CD8-positive, alpha-beta memory T cell (primary cell): Measurements from ENCODE around the gene GUCA1A. TPM values are rescaled to one million over a fixed set of nuclear protein-coding genes. Genes with fewer than 3 reads are reported as not detected.

Source experiments
- CTCF ChIA-PET: fragments of 350-600 bp; sonication (Branson Sonifier 250); formaldehyde crosslinking; loops from one replicate; lab custom pipeline; 2021; ENCODE audit warnings: antibody characterized with exemption; lab: Charles Lee
- POLR2A ChIA-PET: fragments of 350-600 bp; sonication (Branson Sonifier 250); formaldehyde crosslinking; loops from one replicate; lab custom pipeline; 2021; ENCODE audit warnings: antibody characterized with exemption; lab: Charles Lee
- DNase-seq, 5 donors: peaks; one replicate each; pipeline versions ENCODE4 v3.0.0 to v3.0.0-alpha.2; 2020 to 2022; ENCODE audit warnings: mixed read lengths in 1 of 5
- H3K27ac ChIP-seq: one replicate; pipeline ENCODE4 v1.7.0; 2013; ENCODE audit warnings: low read depth, mild to moderate bottlenecking, low read length, moderate library complexity
- H3K27me3 ChIP-seq: 2 replicates; pipeline ENCODE4 v1.7.0; 2013; ENCODE audit warnings: low read length, mild to moderate bottlenecking; ENCODE audit not compliant: insufficient read depth, poor library complexity, severe bottlenecking
- H3K36me3 ChIP-seq: 2 replicates; pipeline ENCODE4 v1.7.0; 2013; ENCODE audit warnings: mild to moderate bottlenecking, low read length, moderate library complexity; ENCODE audit not compliant: insufficient read depth
- H3K4me1 ChIP-seq: 2 replicates; pipeline ENCODE4 v1.7.0; 2013; ENCODE audit warnings: mild to moderate bottlenecking, low read length, moderate library complexity; ENCODE audit not compliant: insufficient read depth
- H3K4me3 ChIP-seq: 2 replicates; pipeline ENCODE4 v1.7.0; 2013; ENCODE audit warnings: mild to moderate bottlenecking, low read length
- H3K9me3 ChIP-seq: 2 replicates; pipeline ENCODE4 v1.7.0; 2013; ENCODE audit warnings: mild to moderate bottlenecking, low read length
- H3K27ac Mint-ChIP-seq, 8 donors: one replicate each; pipeline ENCODE4 v1.8.0; 2020 to 2021; ENCODE audit warnings: mixed read lengths in 8 of 8, mild to moderate bottlenecking in 6 of 8, inconsistent platforms in 3 of 8, moderate library complexity in 3 of 8
- H3K27me3 Mint-ChIP-seq, 2 donors: one replicate each; pipeline ENCODE4 v1.8.0; 2020 to 2021; ENCODE audit warnings: mixed read lengths in 2 of 2, mild to moderate bottlenecking in 1 of 2, moderate library complexity in 1 of 2
- H3K36me3 Mint-ChIP-seq, 3 donors: one replicate each; pipeline ENCODE4 v1.8.0; 2020 to 2021; ENCODE audit warnings: mixed read lengths in 3 of 3, inconsistent platforms in 1 of 3, mild to moderate bottlenecking in 1 of 3
- H3K4me1 Mint-ChIP-seq, 3 donors: one replicate each; pipeline ENCODE4 v1.8.0; 2020 to 2021; ENCODE audit warnings: mixed read lengths in 3 of 3, inconsistent platforms in 1 of 3, mild to moderate bottlenecking in 1 of 3
- H3K4me3 Mint-ChIP-seq, 7 donors: one replicate each; pipeline ENCODE4 v1.8.0; 2020 to 2021; ENCODE audit warnings: mixed read lengths in 7 of 7, mild to moderate bottlenecking in 6 of 7, moderate library complexity in 4 of 7, inconsistent platforms in 2 of 7
- H3K9me3 Mint-ChIP-seq, 5 donors: one replicate each; pipeline ENCODE4 v1.8.0; 2020 to 2022; ENCODE audit warnings: mixed read lengths in 5 of 5, mild to moderate bottlenecking in 3 of 5, moderate library complexity in 2 of 5, inconsistent platforms in 1 of 5
- polyA plus RNA-seq: library from polyadenylated mRNA; unstranded; fragments of 300-500 nt; fragmentation: Illumina TruSeq; gene quantifications from one replicate; pipeline ENCODE4 v1.2.3, GENCODE V29; 2021
- total RNA-seq, 2 experiments: library from RNA; stranded (reverse); gene quantifications; one replicate each; pipeline ENCODE4 v1.2.3, GENCODE V29; 2021

Gene GUCA1A
- total and polyA plus RNA-seq, 3 experiments from 2014 or later = not detected

DNA sequence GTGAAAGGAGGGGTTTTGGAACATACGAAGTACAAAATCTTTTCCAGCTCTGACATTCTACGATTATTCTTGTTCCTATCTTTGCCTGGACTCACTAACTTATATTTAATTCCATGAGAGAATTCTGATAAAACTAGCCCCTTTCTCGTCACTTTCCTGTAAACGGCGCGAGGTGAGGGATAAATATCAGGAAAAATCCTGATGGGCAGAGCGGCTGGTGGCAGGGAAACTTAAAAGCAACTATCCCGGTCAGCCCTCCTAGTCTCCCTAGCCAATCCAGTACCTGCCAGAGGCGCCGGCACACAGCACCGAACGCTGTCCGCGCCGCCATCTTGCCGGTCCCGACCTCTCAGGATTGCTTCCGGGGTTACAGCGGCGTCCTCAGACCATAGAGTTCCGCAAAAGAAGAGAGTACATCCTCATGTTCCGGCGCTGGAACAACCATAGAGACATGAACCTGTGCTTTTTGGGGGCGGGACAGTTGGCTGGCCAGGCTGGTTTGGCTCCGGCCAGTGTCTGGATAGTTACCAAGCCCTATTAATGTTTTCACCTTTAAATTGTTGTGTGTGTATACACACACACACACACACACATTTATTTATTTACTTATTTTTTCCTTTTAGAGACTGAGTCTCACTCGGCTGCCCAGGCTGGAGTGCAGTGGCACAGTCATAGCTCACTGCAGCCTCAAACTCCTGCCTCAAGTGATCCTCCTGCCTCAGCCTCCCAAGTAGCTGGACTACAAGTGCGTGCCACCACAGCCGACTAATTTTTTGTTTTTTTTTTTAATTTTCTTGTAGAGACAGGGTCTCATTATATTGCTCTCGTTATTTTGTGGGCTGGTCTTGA, 44.6 kb downstream of the GUCA1A start, which contains the start of gene MRPS10:
Gene MRPS10 (minus strand): TSS at position 343 of the 849 bp plus-strand sequence. CDS start 12 bp downstream, at position 331.
- peak; percentile 84 to 94 (median 86) for DNase-seq
- Histone ChIP-seq H3K27ac (peak within 1 kb of the TSS; percentile 82), H3K9me3 (no peaks in the 10 kb centered on the region), H3K27me3 (no peaks in the 10 kb centered on the region), H3K36me3 (peaks cover 12% of the 10 kb centered on the region), H3K4me1 (peaks cover 24% of the 10 kb centered on the region), H3K4me3 (peak within 1 kb of the TSS; percentile 99)
- POLR2A ChIA-PET = no interaction called here
- Mint-ChIP-seq H3K4me3 (peak within 1 kb of the TSS; percentile 95 to 100 (median 98)), H3K36me3 (peaks cover 5 to 22% (median 8%) of the 10 kb centered on the region in 3 donors), H3K27ac (peak within 1 kb of the TSS; percentile 72 to 98 (median 96)), H3K4me1 (peaks cover 28 to 38% (median 29%) of the 10 kb centered on the region in 3 donors), H3K27me3 (peaks cover 0 to 2% of the 10 kb centered on the region in 2 donors), H3K9me3 (no peaks in the 10 kb centered on the region)
- CTCF ChIA-PET = interaction anchor here (0.7 to 1.9 kb wide), 8 partner anchors 114 to 508 kb away, joined by 3 to 8 read pairs (median 4); partner anchors contain the start of genes FRS3 and UBR2

DNA sequence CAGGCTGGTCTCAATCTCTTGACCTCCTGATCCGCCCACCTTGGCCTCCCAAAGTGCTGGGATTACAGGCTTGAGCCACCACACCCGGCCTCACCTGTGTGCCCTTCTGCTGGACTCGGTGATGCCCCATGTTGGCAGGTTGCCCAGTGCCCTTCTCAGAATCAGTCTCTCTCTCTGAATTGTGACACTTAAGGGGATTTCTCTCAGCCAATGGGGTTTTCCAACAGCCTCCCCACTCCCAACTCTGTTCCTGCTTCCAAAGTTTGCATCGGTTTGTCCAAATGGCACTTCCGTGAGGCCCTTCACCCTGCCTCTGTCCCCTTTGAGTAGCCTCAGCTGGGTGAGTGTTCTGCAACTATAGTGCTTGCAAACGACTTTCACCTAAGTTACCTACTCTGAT, 47.6 kb downstream of the GUCA1A start:
- Histone ChIP-seq H3K27ac (no peak overlapping the region), H3K36me3 (no peaks in the 10 kb centered on the region), H3K9me3 (no peaks in the 10 kb centered on the region), H3K4me1 (peaks cover 14% of the 10 kb centered on the region), H3K27me3 (no peaks in the 10 kb centered on the region), H3K4me3 (no peak overlapping the region)
- ChIA-PET CTCF (interaction anchor here (1.0 kb wide), 1 partner anchor 435 kb away, joined by 3 read pairs; no protein-coding TSS in a partner anchor), POLR2A (no interaction called here)
- H3K4me1 Mint-ChIP-seq = peaks cover 16 to 26% (median 19%) of the 10 kb centered on the region in 3 donors
- DNase-seq = no peak
- H3K27me3 Mint-ChIP-seq = peaks cover 0 to 2% of the 10 kb centered on the region in 2 donors
- no peak overlapping the region for H3K27ac Mint-ChIP-seq
- peak overlapping the region in 1 of 7 donors; percentile 38 for H3K4me3 Mint-ChIP-seq
- peaks cover 0 to 7% (median 3%) of the 10 kb centered on the region in 3 donors for H3K36me3 Mint-ChIP-seq
- no peaks in the 10 kb centered on the region for H3K9me3 Mint-ChIP-seq

DNA sequence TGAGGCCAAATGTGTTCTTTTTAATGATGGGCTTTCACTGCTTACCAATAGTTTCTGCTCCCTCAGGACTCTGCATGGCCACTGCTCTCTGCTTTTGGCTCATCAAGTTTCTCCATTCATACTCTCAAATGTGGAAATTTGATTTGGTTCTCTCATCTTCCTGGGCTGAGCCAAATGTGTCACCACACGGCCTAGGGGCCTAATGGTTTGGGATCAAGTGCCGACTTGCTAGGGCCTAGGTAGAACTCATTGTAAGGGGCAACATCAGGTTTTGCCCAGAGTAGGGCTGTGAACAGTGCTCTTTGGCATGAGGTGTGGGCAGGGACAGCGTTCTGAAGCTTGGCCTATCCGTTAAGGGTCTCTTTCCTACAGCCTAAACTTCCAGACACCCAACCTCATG, 48.4 kb downstream of the GUCA1A start:
- Mint-ChIP-seq H3K27me3 (peaks cover 0 to 2% of the 10 kb centered on the region in 2 donors), H3K4me3 (no peak overlapping the region), H3K9me3 (no peaks in the 10 kb centered on the region), H3K4me1 (peaks cover 12 to 18% (median 12%) of the 10 kb centered on the region in 3 donors), H3K36me3 (peaks cover 0 to 10% (median 3%) of the 10 kb centered on the region in 3 donors), H3K27ac (no peak overlapping the region)
- no peaks in the 10 kb centered on the region for H3K36me3 ChIP-seq
- H3K27me3 ChIP-seq = no peaks in the 10 kb centered on the region
- no peak for DNase-seq
- CTCF ChIA-PET = interaction anchor here (1.0 to 2.2 kb wide), 2 partner anchors 326 to 435 kb away, joined by 3 to 8 read pairs; no protein-coding TSS in a partner anchor
- POLR2A ChIA-PET = interaction anchor here (0.6 kb wide), 1 partner anchor 330 kb away, joined by 3 read pairs; no protein-coding TSS in a partner anchor
- H3K27ac ChIP-seq = no peak overlapping the region
- H3K9me3 ChIP-seq = no peaks in the 10 kb centered on the region
- H3K4me3 ChIP-seq = no peak overlapping the region
- peaks cover 11% of the 10 kb centered on the region for H3K4me1 ChIP-seq

DNA sequence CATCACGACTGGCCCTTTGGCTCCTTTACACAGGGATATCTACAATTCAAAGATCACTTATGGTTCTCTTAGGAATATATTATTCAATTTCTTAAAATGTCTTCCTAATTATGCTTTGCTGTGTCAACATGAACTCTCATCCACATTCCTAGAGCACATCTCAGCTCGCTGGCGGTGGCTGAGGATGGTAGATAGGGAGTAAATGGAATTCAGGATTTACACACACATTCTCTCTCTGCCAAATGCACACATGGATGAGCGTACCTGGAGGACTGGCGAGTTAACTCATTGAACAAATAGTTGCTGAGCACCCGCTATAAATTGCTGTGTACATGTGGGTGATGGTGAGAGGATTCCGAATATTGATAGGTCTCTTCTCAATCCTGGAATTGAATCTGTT, 49.3 kb downstream of the GUCA1A start:
- Histone ChIP-seq H3K9me3 (no peaks in the 10 kb centered on the region), H3K36me3 (peaks cover 6% of the 10 kb centered on the region), H3K27me3 (no peaks in the 10 kb centered on the region), H3K4me1 (peaks cover 6% of the 10 kb centered on the region), H3K4me3 (no peak overlapping the region), H3K27ac (no peak overlapping the region)
- peaks cover 5 to 12% (median 7%) of the 10 kb centered on the region in 3 donors for H3K4me1 Mint-ChIP-seq
- peaks cover 0 to 2% of the 10 kb centered on the region in 2 donors for H3K27me3 Mint-ChIP-seq
- H3K9me3 Mint-ChIP-seq = no peaks in the 10 kb centered on the region
- no peak overlapping the region for H3K4me3 Mint-ChIP-seq
- no peak overlapping the region for H3K27ac Mint-ChIP-seq
- POLR2A ChIA-PET = no interaction called here
- H3K36me3 Mint-ChIP-seq = peaks cover 0 to 13% (median 3%) of the 10 kb centered on the region in 3 donors
- no peak for DNase-seq
- CTCF ChIA-PET = interaction anchor here (2.2 kb wide), 1 partner anchor 325 kb away, joined by 8 read pairs; no protein-coding TSS in a partner anchor

GRCh38 chr6:42224222-42225028, 51.3 kb downstream of the GUCA1A start:
- DNase-seq = no peak
- peaks cover 13% of the 10 kb centered on the region for H3K36me3 ChIP-seq
- no peaks in the 10 kb centered on the region for H3K9me3 Mint-ChIP-seq
- no peaks in the 10 kb centered on the region for H3K4me1 ChIP-seq
- H3K4me1 Mint-ChIP-seq = peaks cover 0 to 5% (median 0%) of the 10 kb centered on the region in 3 donors
- peak overlapping the region in 3 of 8 donors; percentile 35 to 46 (median 37) for H3K27ac Mint-ChIP-seq
- no peak overlapping the region for H3K4me3 Mint-ChIP-seq
- H3K27me3 Mint-ChIP-seq = peaks cover 0 to 2% of the 10 kb centered on the region in 2 donors
- CTCF ChIA-PET = interaction anchor here (2.3 kb wide), 1 partner anchor 323 kb away, joined by 6 read pairs; no protein-coding TSS in a partner anchor
- no peaks in the 10 kb centered on the region for H3K9me3 ChIP-seq
- peaks cover 0 to 28% (median 9%) of the 10 kb centered on the region in 3 donors for H3K36me3 Mint-ChIP-seq
- POLR2A ChIA-PET = no interaction called here
- no peaks in the 10 kb centered on the region for H3K27me3 ChIP-seq
- H3K27ac ChIP-seq = no peak overlapping the region
- H3K4me3 ChIP-seq = no peak overlapping the region

DNA sequence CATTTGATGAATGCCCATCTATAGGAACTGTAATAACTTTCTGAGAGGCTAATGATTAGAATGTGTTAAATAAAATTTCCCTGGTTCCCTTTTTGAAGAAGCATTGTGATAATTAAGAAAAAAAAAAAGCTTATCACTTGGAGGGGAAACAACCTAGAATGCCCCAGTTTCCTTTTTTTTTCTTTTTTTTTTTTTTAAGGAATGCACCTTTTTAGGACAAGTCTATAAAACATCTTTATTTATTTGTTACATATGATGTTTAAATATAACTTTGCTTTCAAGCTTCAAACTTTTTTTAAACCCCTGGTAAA, 51.8 kb downstream of the GUCA1A start:
- Histone ChIP-seq H3K27ac (no peak overlapping the region), H3K27me3 (no peaks in the 10 kb centered on the region), H3K4me3 (no peak overlapping the region), H3K4me1 (no peaks in the 10 kb centered on the region), H3K36me3 (peaks cover 19% of the 10 kb centered on the region), H3K9me3 (no peaks in the 10 kb centered on the region)
- peaks cover 0 to 5% (median 0%) of the 10 kb centered on the region in 3 donors for H3K4me1 Mint-ChIP-seq
- peak overlapping the region in 2 of 8 donors; percentile 35 to 41 for H3K27ac Mint-ChIP-seq
- DNase-seq = no peak
- H3K27me3 Mint-ChIP-seq = peaks cover 0 to 2% of the 10 kb centered on the region in 2 donors
- H3K36me3 Mint-ChIP-seq = peaks cover 0 to 34% (median 10%) of the 10 kb centered on the region in 3 donors
- H3K9me3 Mint-ChIP-seq = no peaks in the 10 kb centered on the region
- H3K4me3 Mint-ChIP-seq = no peak overlapping the region
- ChIA-PET POLR2A (no interaction called here), CTCF (interaction anchor here (2.3 kb wide), 1 partner anchor 323 kb away, joined by 6 read pairs; no protein-coding TSS in a partner anchor)

DNA sequence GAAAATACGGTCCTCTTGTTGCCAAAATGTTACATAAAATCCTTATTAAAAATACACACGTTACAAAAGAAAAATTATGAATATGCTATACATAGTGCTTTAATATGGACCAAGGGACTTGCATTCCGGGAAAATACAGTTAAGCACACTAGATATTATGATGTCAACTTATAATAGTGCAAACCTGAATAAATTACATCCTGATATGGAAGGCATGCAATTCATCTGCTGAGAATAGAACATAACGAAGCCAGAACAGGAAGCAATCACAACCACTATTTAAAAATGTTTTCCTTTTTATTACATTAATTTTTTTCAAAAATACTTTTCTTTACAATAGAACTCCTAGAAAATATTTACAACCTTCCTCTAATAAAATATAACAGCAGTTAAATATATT, 52.3 kb downstream of the GUCA1A start:
- Histone ChIP-seq H3K4me3 (no peak overlapping the region), H3K9me3 (no peaks in the 10 kb centered on the region), H3K27me3 (no peaks in the 10 kb centered on the region), H3K4me1 (no peaks in the 10 kb centered on the region), H3K36me3 (peaks cover 19% of the 10 kb centered on the region), H3K27ac (no peak overlapping the region)
- Mint-ChIP-seq H3K27ac (peak overlapping the region in 1 of 8 donors; percentile 41), H3K36me3 (peaks cover 0 to 37% (median 12%) of the 10 kb centered on the region in 3 donors), H3K4me3 (no peak overlapping the region), H3K9me3 (no peaks in the 10 kb centered on the region), H3K4me1 (peaks cover 0 to 5% (median 0%) of the 10 kb centered on the region in 3 donors), H3K27me3 (peaks cover 0 to 2% of the 10 kb centered on the region in 2 donors)
- ChIA-PET POLR2A (no interaction called here), CTCF (interaction anchor here (2.3 kb wide), 1 partner anchor 322 kb away, joined by 6 read pairs; no protein-coding TSS in a partner anchor)
- no peak for DNase-seq
